IMR-90 (cell line): ENCODE measurements around the gene EFCC1. TPM values are rescaled to one million over a fixed set of nuclear protein-coding genes. Genes with fewer than 3 reads are reported as not detected.

ENCODE experiments used
- ATAC-seq: fragments of 200-7000 bp; cut with Tn5 transposase; 2 replicates; pipeline ENCODE4 v1.9.1; 2020; ENCODE audit warnings: low read depth, mild to moderate bottlenecking, moderate library complexity
- BruUV-seq: library from RNA; stranded (reverse); fragments of 400-500 nt; replicated peaks from 2 replicates; lab custom pipeline; 2021; lab: Mats Ljungman, UMichigan
- CTCF ChIA-PET: fragments of 300-600 bp; formaldehyde crosslinking; extraction: SDS; loops from one replicate; lab custom pipeline; 2021; ENCODE audit warnings: antibody characterized with exemption; lab: Yijun Ruan, JAX
- POLR2A ChIA-PET: fragments of 300-600 bp; sonication (Branson Sonifier 250); formaldehyde crosslinking; loops from one replicate; lab custom pipeline; 2022; ENCODE audit warnings: antibody characterized with exemption; ENCODE audit not compliant: unreplicated experiment; lab: Charles Lee
- DNase-seq: peaks from one replicate; pipeline ENCODE4 v3.0.0; 2013
- H2AFZ ChIP-seq: replicated peaks from 2 replicates; pipeline ENCODE3; 2013; ENCODE audit warnings: low read length, mild to moderate bottlenecking; ENCODE audit not compliant: poor library complexity
- H2AK5ac ChIP-seq: 2 replicates; pipeline ENCODE4 v1.6.1; 2013; ENCODE audit warnings: low read depth, low read length, inconsistent platforms
- H2AK9ac ChIP-seq: replicated peaks from 2 replicates; pipeline ENCODE3; 2013; ENCODE audit warnings: mild to moderate bottlenecking, low read depth, low read length, moderate library complexity; ENCODE audit not compliant: poor library complexity
- H2BK120ac ChIP-seq: 2 replicates; pipeline ENCODE4 v1.6.1; 2013; ENCODE audit warnings: low read depth, low read length, inconsistent platforms
- H2BK15ac ChIP-seq: 3 replicates; pipeline ENCODE4 v1.6.1; 2013; ENCODE audit warnings: low read depth, low read length, inconsistent platforms
- H2BK20ac ChIP-seq: 2 replicates; pipeline ENCODE4 v1.6.1; 2013; ENCODE audit warnings: low read depth, mild to moderate bottlenecking, inconsistent platforms, low read length, moderate library complexity
- H2BK5ac ChIP-seq: 2 replicates; pipeline ENCODE4 v1.6.1; 2013; ENCODE audit warnings: mild to moderate bottlenecking, low read depth, low read length, inconsistent platforms; ENCODE audit not compliant: poor library complexity, severe bottlenecking
- H3K14ac ChIP-seq: replicated peaks from 2 replicates; pipeline ENCODE4 v1.6.1; 2013; ENCODE audit warnings: low read depth, low read length, inconsistent platforms
- H3K18ac ChIP-seq: 2 replicates; pipeline ENCODE4 v1.6.1; 2013; ENCODE audit warnings: low read depth, low read length, control low read depth
- H3K23ac ChIP-seq: 2 replicates; pipeline ENCODE4 v1.6.1; 2013; ENCODE audit warnings: low read depth, low read length, inconsistent platforms
- H3K27ac ChIP-seq: 2 replicates; pipeline ENCODE4 v1.5.1; 2013; ENCODE audit warnings: mild to moderate bottlenecking, control low read depth, low read length; ENCODE audit not compliant: insufficient read depth
- H3K27me3 ChIP-seq: 2 replicates; pipeline ENCODE4 v1.6.1; 2013; ENCODE audit warnings: low read length; ENCODE audit not compliant: control insufficient read depth, insufficient read depth
- H3K36me3 ChIP-seq: 2 replicates; pipeline ENCODE4 v1.6.1; 2013; ENCODE audit warnings: low read length, mixed read lengths; ENCODE audit not compliant: control insufficient read depth, insufficient read depth
- H3K4ac ChIP-seq: 2 replicates; pipeline ENCODE4 v1.6.1; 2013; ENCODE audit warnings: low read depth, low read length, inconsistent platforms
- H3K4me1 ChIP-seq: 2 replicates; pipeline ENCODE4 v1.6.1; 2013; ENCODE audit warnings: low read length, mixed read lengths; ENCODE audit not compliant: control insufficient read depth, insufficient read depth
- H3K4me2 ChIP-seq: 2 replicates; pipeline ENCODE4 v1.6.1; 2013; ENCODE audit warnings: low read depth, mild to moderate bottlenecking, control low read depth, low read length, moderate library complexity
- H3K4me3 ChIP-seq: 2 replicates; pipeline ENCODE4 v1.5.1; 2013; ENCODE audit warnings: low read depth, mild to moderate bottlenecking, control low read depth, low read length, moderate library complexity; ENCODE audit not compliant: insufficient read depth
- H3K56ac ChIP-seq: 2 replicates; pipeline ENCODE4 v1.6.1; 2013; ENCODE audit warnings: low read length, inconsistent platforms; ENCODE audit not compliant: insufficient read depth; ENCODE audit errors: extremely low read depth
- H3K79me1 ChIP-seq, 2 experiments: 2 replicates each; pipeline ENCODE4 v1.6.1; 2013; ENCODE audit warnings: low read length in 2 of 2, inconsistent platforms in 1 of 2, low read depth in 1 of 2
- H3K9ac ChIP-seq: 2 replicates; pipeline ENCODE4 v1.6.1; 2013; ENCODE audit warnings: low read depth, low read length, control low read depth
- H3K9me1 ChIP-seq: 2 replicates; pipeline ENCODE4 v1.6.1; 2013; ENCODE audit warnings: low read length, inconsistent platforms; ENCODE audit not compliant: insufficient read depth
- H3K9me3 ChIP-seq: 2 replicates; pipeline ENCODE4 v1.6.1; 2013; ENCODE audit warnings: low read length; ENCODE audit not compliant: control insufficient read depth, insufficient read depth
- H4K20me1 ChIP-seq: 2 replicates; pipeline ENCODE4 v1.6.1; 2013; ENCODE audit warnings: low read length, inconsistent platforms; ENCODE audit not compliant: insufficient read depth
- H4K5ac ChIP-seq: 2 replicates; pipeline ENCODE4 v1.6.1; 2013; ENCODE audit warnings: mild to moderate bottlenecking, low read depth, low read length, control low read depth
- H4K8ac ChIP-seq, 2 experiments: 2 replicates each; pipeline ENCODE4 v1.6.1; 2013; ENCODE audit warnings: low read depth in 2 of 2, low read length in 2 of 2, control low read depth in 1 of 2, inconsistent platforms in 1 of 2
- H4K91ac ChIP-seq: 2 replicates; pipeline ENCODE4 v1.6.1; 2013; ENCODE audit warnings: low read depth, low read length, inconsistent platforms; ENCODE audit not compliant: insufficient read depth
- BHLHE40 ChIP-seq: fragments of 150-350 bp; IDR thresholded peaks from 2 replicates; pipeline ENCODE4 v1.6.1; 2016; ENCODE audit warnings: mild to moderate bottlenecking, low read depth, low read length
- CHD1 ChIP-seq: IDR thresholded peaks from 2 replicates; pipeline ENCODE4 v1.6.1; 2012; ENCODE audit warnings: low read depth, low read length, improper control_type of control experiment
- MAFK ChIP-seq: IDR thresholded peaks from 2 replicates; pipeline ENCODE4 v1.6.1; 2012; ENCODE audit warnings: low read depth, low read length, improper control_type of control experiment
- NFE2L2 ChIP-seq: fragments of 150-350 bp; IDR thresholded peaks from 2 replicates; pipeline ENCODE4 v1.6.1; 2016; ENCODE audit warnings: low read depth, mild to moderate bottlenecking, low read length
- RCOR1 ChIP-seq: IDR thresholded peaks from 2 replicates; pipeline ENCODE4 v1.6.1; 2012; ENCODE audit warnings: mild to moderate bottlenecking, low read length, improper control_type of control experiment; ENCODE audit not compliant: insufficient replicate concordance
- SMC3 ChIP-seq: fragments of 150-350 bp; IDR thresholded peaks from 2 replicates; pipeline ENCODE4 v1.6.1; 2016; ENCODE audit warnings: low read depth, mild to moderate bottlenecking, antibody characterized with exemption, low read length, moderate library complexity
- WGBS, 2 experiments: methylation state at CpG; one replicate each; pipeline versions ENCODE4 v1.1.5 to v1.1.7; 2013; ENCODE audit warnings: missing lambda C conversion rate in 2 of 2; ENCODE audit not compliant: insufficient read length in 1 of 2; ENCODE audit errors: extremely low coverage in 2 of 2; 5-methylcytosine and 5-hydroxymethylcytosine counted together
- dilution Hi-C: fragments of 300-500 bp; cut with HindIII; formaldehyde crosslinking; loops from one replicate; pipeline ENCODE4 v1.14.3; 2018; ENCODE audit warnings: low sequenced_read_pairs; ENCODE audit not compliant: unreplicated experiment
- in situ Hi-C: fragments of 300-500 bp; cut with MboI; formaldehyde crosslinking; loops from 3 replicates; pipeline ENCODE4 v1.14.3; 2019; ENCODE audit warnings: low sequenced_read_pairs, inconsistent platforms, mixed read lengths
- intact Hi-C: fragments of 100-400 bp; cut with micrococcal nuclease; formaldehyde crosslinking; loops from 2 replicates; pipeline ENCODE4 v1.10.0; 2022
- polyA plus RNA-seq, 3 experiments: library from polyadenylated mRNA; depleted of rRNA; stranded (reverse); fragments of >200 nt; gene quantifications; 2 replicates each; pipeline ENCODE4 v1.2.3, GENCODE V29; 2012; ENCODE audit warnings: low replicate concordance in 1 of 3
- total RNA-seq: library from RNA; depleted of rRNA; stranded (reverse); fragments of >200 nt; gene quantifications from 2 replicates; pipeline ENCODE4 v1.2.3, GENCODE V29; 2012

The EFCC1 gene
- total and polyA plus RNA-seq, 2 of the 4 experiments (the other 2 are of a cell fraction), result not detected

- H4K5ac ChIP-seq, result no peak overlapping the region
- no peak overlapping the region for H3K27ac ChIP-seq
- no peaks in the 10 kb centered on the region for H3K9me3 ChIP-seq
- H2AFZ ChIP-seq, result no peak overlapping the region
- H3K4ac ChIP-seq, result no peak overlapping the region
- no peak overlapping the region for H2BK120ac ChIP-seq
- in situ Hi-C loops, result no loop called here
- H3K9ac ChIP-seq, result no peak overlapping the region
- H3K23ac ChIP-seq, result no peak overlapping the region
- H3K9me1 ChIP-seq, result no peaks in the 10 kb centered on the region; the same call in 1 of the 2 replicates
- H2BK15ac ChIP-seq, result no peak overlapping the region
- no peaks in the 10 kb centered on the region for H3K36me3 ChIP-seq
- 83% methylated on average over 1 of the region's 9 CpGs; no CpG with 5 or more reads in 1 of the 2 experiments for WGBS, 2 experiments
- no peaks in the 10 kb centered on the region for H3K4me1 ChIP-seq
- dilution Hi-C loops, result no loop called here
- ChIA-PET POLR2A (no interaction called here), CTCF (no interaction called here)
- no peak overlapping the region for H4K8ac ChIP-seq
- no peak overlapping the region for H4K91ac ChIP-seq
- peaks cover 18% of the 10 kb centered on the region for H3K27me3 ChIP-seq
- H2AK9ac ChIP-seq, result no peak overlapping the region
- DNase-seq, result no peak
- H3K4me2 ChIP-seq, result no peak overlapping the region
- no peak overlapping the region for H2AK5ac ChIP-seq
- H2BK5ac ChIP-seq, result no peak overlapping the region
- TF ChIP-seq MAFK (no peak), RCOR1 (no peak), CHD1 (no peak), SMC3 (no peak), BHLHE40 (no peak), NFE2L2 (no peak)
- H4K20me1 ChIP-seq, result no peaks in the 10 kb centered on the region
- no peak overlapping the region for H2BK20ac ChIP-seq
- H3K79me1 ChIP-seq, result no peaks in the 10 kb centered on the region
- H3K14ac ChIP-seq, result no peak overlapping the region
- intact Hi-C loops, result no loop called here
- ATAC-seq, result no peak
- no TSS peak for BruUV-seq
- H3K56ac ChIP-seq, result no peak overlapping the region
- H3K18ac ChIP-seq, result no peak overlapping the region
- no peak overlapping the region for H3K4me3 ChIP-seq
Measured at GRCh38 chr3:128965280-128965679, 35.8 kb upstream of the EFCC1 start.
